K562 (cell line): ENCODE measurements around the gene USP48. TPM values are rescaled to one million over a fixed set of nuclear protein-coding genes. Genes with fewer than 3 reads are reported as not detected.
A peak's percentile ranks its signal among the peaks of the same experiment; 100 is the strongest.

ENCODE experiments used
- ATAC-seq: fragments of 200-7000 bp; cut with Tn5 transposase; 3 replicates; pipeline ENCODE4 v1.9.1; 2020; ENCODE audit warnings: moderate library complexity
- BruUV-seq: library from RNA; stranded (reverse); fragments of 400-500 nt; replicated peaks from 2 replicates; lab custom pipeline; 2021; lab: Mats Ljungman, UMichigan
- CTCF ChIA-PET: fragments of 300-600 bp; formaldehyde crosslinking; extraction: SDS; loops from one replicate; lab custom pipeline; 2021; ENCODE audit warnings: low intra/inter-chr PET ratio; lab: Yijun Ruan, JAX
- POLR2A ChIA-PET: fragments of 300-600, 350-650 bp; sonication (Branson Sonifier 250); formaldehyde crosslinking; extraction: SDS; loops from one replicate; lab custom pipeline; 2021; ENCODE audit warnings: antibody characterized with exemption, inconsistent platforms; lab: Yijun Ruan, JAX
- DNase-seq, 4 experiments: peaks; one replicate each; pipeline versions ENCODE4 v3.0.0 to v3.0.0-alpha.2; 2011 to 2018; ENCODE audit warnings: low spot score in 3 of 4, mixed read lengths in 3 of 4; ENCODE audit errors: extremely low read depth in 1 of 4
- FAIRE-seq: peaks from 2 replicates; lab custom pipeline; 2011; peaks lifted over from hg19 to GRCh38; lab: Jason Lieb, UNC
- H2AFZ ChIP-seq: 2 replicates; pipeline ENCODE4 v1.6.0; 2011; ENCODE audit warnings: low read depth, low read length, control low read depth, inconsistent platforms
- H3K27ac ChIP-seq: fragments of 200-600 bp; 3 replicates; pipeline ENCODE4 v1.8.0; 2011; ENCODE audit warnings: low read depth, mild to moderate bottlenecking, control low read depth, inconsistent platforms, low read length, moderate library complexity, mixed read lengths; ENCODE audit errors: extremely low read depth
- H3K27me3 ChIP-seq, 2 experiments: fragments of 300-600 bp in 1 of 2; 2 replicates in 1 of 2; 3 replicates in 1 of 2; pipeline versions ENCODE4 v1.6.0 to v1.8.0; 2011; ENCODE audit warnings: inconsistent platforms in 2 of 2, low read length in 2 of 2, mild to moderate bottlenecking in 1 of 2, mixed read lengths in 1 of 2, moderate library complexity in 1 of 2; ENCODE audit not compliant: control insufficient read depth in 2 of 2, insufficient read depth in 2 of 2
- H3K36me3 ChIP-seq: fragments of 300-600 bp; 3 replicates; pipeline ENCODE4 v1.8.0; 2011; ENCODE audit warnings: mild to moderate bottlenecking, low read length, inconsistent platforms; ENCODE audit not compliant: control insufficient read depth, insufficient read depth
- H3K4me1 ChIP-seq, 2 experiments: fragments of 200-600 bp in 1 of 2; replicated peaks in 1 of 2; 2 replicates in 1 of 2; 3 replicates in 1 of 2; pipeline versions ENCODE4 v1.5.1 to v1.8.0; 2011; ENCODE audit warnings: inconsistent platforms in 2 of 2, low read length in 2 of 2, mild to moderate bottlenecking in 1 of 2, mixed read lengths in 1 of 2, moderate library complexity in 1 of 2; ENCODE audit not compliant: control insufficient read depth in 2 of 2, insufficient read depth in 2 of 2
- H3K4me2 ChIP-seq: 2 replicates; pipeline ENCODE4 v1.6.1; 2011; ENCODE audit warnings: low read length, control low read depth, inconsistent platforms, mixed read lengths; ENCODE audit not compliant: insufficient read depth
- H3K4me3 ChIP-seq: fragments of 200-600 bp; sonication (generic), shearing (Covaris generic); 2 replicates; pipeline ENCODE4 v1.5.1; 2016; ENCODE audit warnings: control low read depth, inconsistent platforms
- H3K79me2 ChIP-seq: fragments of 200-600 bp; 3 replicates; pipeline ENCODE4 v1.8.0; 2011; ENCODE audit warnings: low read length, inconsistent platforms; ENCODE audit not compliant: control insufficient read depth, insufficient read depth
- H3K9ac ChIP-seq, 2 experiments: 2 replicates each; pipeline versions ENCODE4 v1.6.0 to v1.6.1; 2011; ENCODE audit warnings: low read depth in 2 of 2, low read length in 2 of 2, control low read depth in 1 of 2, inconsistent platforms in 1 of 2, mild to moderate bottlenecking in 1 of 2, mixed read lengths in 1 of 2; ENCODE audit not compliant: insufficient read depth in 1 of 2
- H3K9me1 ChIP-seq: one replicate; pipeline ENCODE4 v1.6.0; 2011; ENCODE audit warnings: inconsistent platforms, mild to moderate bottlenecking, low read length, moderate library complexity; ENCODE audit not compliant: control insufficient read depth, insufficient read depth
- H3K9me3 ChIP-seq: replicated peaks from 2 replicates; pipeline ENCODE4 v1.5.1; 2011; ENCODE audit warnings: low read depth, low read length, inconsistent platforms; ENCODE audit not compliant: control insufficient read depth, insufficient read depth
- H4K20me1 ChIP-seq: replicated peaks from 2 replicates; pipeline ENCODE4 v1.6.1; 2011; ENCODE audit warnings: low read length, inconsistent platforms, mixed read lengths; ENCODE audit not compliant: control insufficient read depth, insufficient read depth
- BDP1 ChIP-seq: IDR thresholded peaks from 3 replicates; pipeline ENCODE4 v1.6.1; 2011; ENCODE audit not compliant: insufficient read length, insufficient read depth
- EGR1 ChIP-seq: fragments of 450-650 bp; conservative IDR thresholded peaks from 2 replicates; pipeline ENCODE4 v1.6.1; 2017; ENCODE audit warnings: mild to moderate bottlenecking
- FUS ChIP-seq: fragments of 200-400 bp; formaldehyde crosslinking; optimal IDR thresholded peaks from 2 replicates; pipeline ENCODE3; 2017; ENCODE audit warnings: low read depth, low read length
- KLF16 ChIP-seq: IDR thresholded peaks from 2 replicates; pipeline ENCODE4 v1.6.1; 2016; ENCODE audit warnings: antibody characterized with exemption
- NBN ChIP-seq: fragments of 450-650 bp; IDR thresholded peaks from 2 replicates; pipeline ENCODE4 v1.6.1; 2016; ENCODE audit warnings: low read depth, mild to moderate bottlenecking
- PML ChIP-seq: IDR thresholded peaks from 2 replicates; pipeline ENCODE4 v1.6.1; 2012; ENCODE audit warnings: low read length, inconsistent platforms
- SIRT6 ChIP-seq: IDR thresholded peaks from one replicate; pipeline ENCODE4 v1.6.1; 2012; ENCODE audit warnings: low read depth, mild to moderate bottlenecking, control low read depth, inconsistent platforms, low read length, moderate library complexity
- XRCC4 ChIP-seq: IDR thresholded peaks from one replicate; pipeline ENCODE4 v1.6.1; 2011; ENCODE audit not compliant: insufficient read depth, insufficient read length; ENCODE audit errors: extremely low read depth
- ZC3H4 ChIP-seq: sonication (generic); formaldehyde crosslinking; IDR thresholded peaks from 2 replicates; pipeline ENCODE4 v1.9.0; 2021; ENCODE audit warnings: missing genetic modification reagents, borderline replicate concordance
- ZFP36 ChIP-seq: fragments of 150-350 bp; IDR thresholded peaks from 2 replicates; pipeline ENCODE4 v1.6.1; 2018; ENCODE audit warnings: low read length, low read depth; ENCODE audit not compliant: partially characterized antibody
- ZSCAN29 ChIP-seq: fragments of 450-650 bp; IDR thresholded peaks from 2 replicates; pipeline ENCODE4 v1.6.1; 2017
- WGBS: fragments of 100-300 bp; shearing (Covaris generic); methylation state at CpG from one replicate; pipeline ENCODE4 v1.1.6; 2016; ENCODE audit warnings: low coverage, mixed read lengths; ENCODE audit not compliant: insufficient coverage; ENCODE audit errors: missing lambda C conversion rate; 5-methylcytosine and 5-hydroxymethylcytosine counted together
- in situ Hi-C: fragments of 300-500 bp; cut with MboI; formaldehyde crosslinking; loops from 4 replicates; pipeline ENCODE4 v1.15.0; 2018; ENCODE audit warnings: inconsistent platforms, mixed read lengths
- intact Hi-C: fragments of 100-400 bp; cut with micrococcal nuclease; formaldehyde crosslinking; loops from 2 replicates; pipeline ENCODE4 v1.14.2; 2022
- polyA plus RNA-seq, 8 experiments: library from polyadenylated mRNA; depleted of rRNA in 4 of 8; stranded (reverse) in 5 of 8; unstranded in 3 of 8; fragments of >200 nt; fragmentation: Nextera tagmentation in 2 of 8; fragmentation: Illumina TruSeq in 1 of 8; extraction: Ambion mirVana in 2 of 8; extraction: Trizol in 1 of 8; gene quantifications; 2 replicates each; pipeline versions ENCODE4 v1.2.1 to v1.2.3, GENCODE V29; 2011 to 2014; ENCODE audit warnings: inconsistent platforms in 1 of 8, missing spikeins in 1 of 8
- total RNA-seq, 7 experiments: library from RNA; depleted of rRNA in 6 of 7; stranded (reverse); fragments of >200 nt in 6 of 7; fragmentation: Illumina TruSeq in 2 of 7; extraction: Trizol in 2 of 7; gene quantifications; 2 replicates each; pipeline versions ENCODE4 v1.2.1 to v1.2.3, GENCODE V29; 2011 to 2021; ENCODE audit warnings: low replicate concordance in 1 of 7
- TF ChIP-seq, protein P1 (sequence below): fragments of 450-650 bp; formaldehyde crosslinking; IDR thresholded peaks from 2 replicates; pipeline ENCODE4 v1.4.0; 2020; ENCODE audit warnings: mild to moderate bottlenecking
- TF ChIP-seq, protein P2 (sequence below): IDR thresholded peaks from 3 replicates; pipeline ENCODE4 v1.6.1; 2011; ENCODE audit warnings: borderline replicate concordance, mild to moderate bottlenecking, moderate library complexity; ENCODE audit not compliant: insufficient read length; ENCODE audit errors: extremely low read depth

Gene USP48
- total and polyA plus RNA-seq, 9 of the 15 experiments (the other 6 are each of a cell fraction or from before 2014, with no cell fraction given): 23.3 to 123 (median 106) TPM

DNA sequence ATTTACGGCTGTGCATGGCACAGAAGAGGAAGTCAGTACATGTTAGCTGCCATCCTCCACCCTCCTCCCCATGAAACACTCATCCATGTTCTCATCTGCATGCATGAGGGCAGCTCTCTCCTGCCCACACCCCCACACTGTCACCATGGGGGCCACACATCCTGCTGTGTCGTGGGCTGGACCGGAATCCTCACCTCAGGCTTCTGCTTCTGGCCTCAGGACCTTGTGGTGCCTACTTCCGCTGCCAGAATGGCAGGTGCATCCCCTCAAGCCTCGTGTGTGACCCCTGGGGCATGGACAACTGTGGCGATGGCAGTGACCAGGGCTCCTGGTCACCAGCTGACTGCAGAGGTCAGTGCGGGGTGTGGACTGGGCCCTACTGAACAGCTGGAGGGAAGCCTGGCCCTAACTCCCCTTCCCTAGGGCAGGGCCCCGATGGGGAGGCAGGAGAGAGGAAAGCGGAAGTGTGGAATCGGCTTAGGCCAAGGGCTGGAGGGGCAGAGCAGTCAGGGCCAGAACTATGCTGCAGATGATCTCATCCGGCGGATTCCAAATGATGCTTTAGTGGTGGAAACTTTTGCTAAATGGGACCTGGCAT, 32.9 kb upstream of the USP48 start:
- H3K27me3 ChIP-seq: no peaks in the 10 kb centered on the region
- no peaks in the 10 kb centered on the region for H3K9me1 ChIP-seq
- no peaks in the 10 kb centered on the region for H3K9me3 ChIP-seq
- DNase-seq: no peak
- no TSS peak for BruUV-seq
- no peak overlapping the region for H3K4me3 ChIP-seq
- H3K36me3 ChIP-seq: no peaks in the 10 kb centered on the region
- intact Hi-C loops: no loop called here
- peak overlapping the region in 1 of 2 experiments; percentile 65; a peak in 2 of 4 replicates for H3K9ac ChIP-seq
- no peak overlapping the region for H3K27ac ChIP-seq
- H2AFZ ChIP-seq: no peak overlapping the region
- TF ChIP-seq SIRT6 (no peak), NBN (no peak), ZFP36 (no peak), ZC3H4 (CRISPR knock-in tag) (no peak), XRCC4 (no peak), BDP1 (no peak), PML (no peak), FUS (no peak), KLF16 (no peak), ZSCAN29 (no peak), EGR1 (no peak)
- TF ChIP-seq, protein P1, sequence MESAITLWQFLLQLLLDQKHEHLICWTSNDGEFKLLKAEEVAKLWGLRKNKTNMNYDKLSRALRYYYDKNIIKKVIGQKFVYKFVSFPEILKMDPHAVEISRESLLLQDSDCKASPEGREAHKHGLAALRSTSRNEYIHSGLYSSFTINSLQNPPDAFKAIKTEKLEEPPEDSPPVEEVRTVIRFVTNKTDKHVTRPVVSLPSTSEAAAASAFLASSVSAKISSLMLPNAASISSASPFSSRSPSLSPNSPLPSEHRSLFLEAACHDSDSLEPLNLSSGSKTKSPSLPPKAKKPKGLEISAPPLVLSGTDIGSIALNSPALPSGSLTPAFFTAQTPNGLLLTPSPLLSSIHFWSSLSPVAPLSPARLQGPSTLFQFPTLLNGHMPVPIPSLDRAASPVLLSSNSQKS (CRISPR knock-in tag): no peak
- TF ChIP-seq, protein P2, sequence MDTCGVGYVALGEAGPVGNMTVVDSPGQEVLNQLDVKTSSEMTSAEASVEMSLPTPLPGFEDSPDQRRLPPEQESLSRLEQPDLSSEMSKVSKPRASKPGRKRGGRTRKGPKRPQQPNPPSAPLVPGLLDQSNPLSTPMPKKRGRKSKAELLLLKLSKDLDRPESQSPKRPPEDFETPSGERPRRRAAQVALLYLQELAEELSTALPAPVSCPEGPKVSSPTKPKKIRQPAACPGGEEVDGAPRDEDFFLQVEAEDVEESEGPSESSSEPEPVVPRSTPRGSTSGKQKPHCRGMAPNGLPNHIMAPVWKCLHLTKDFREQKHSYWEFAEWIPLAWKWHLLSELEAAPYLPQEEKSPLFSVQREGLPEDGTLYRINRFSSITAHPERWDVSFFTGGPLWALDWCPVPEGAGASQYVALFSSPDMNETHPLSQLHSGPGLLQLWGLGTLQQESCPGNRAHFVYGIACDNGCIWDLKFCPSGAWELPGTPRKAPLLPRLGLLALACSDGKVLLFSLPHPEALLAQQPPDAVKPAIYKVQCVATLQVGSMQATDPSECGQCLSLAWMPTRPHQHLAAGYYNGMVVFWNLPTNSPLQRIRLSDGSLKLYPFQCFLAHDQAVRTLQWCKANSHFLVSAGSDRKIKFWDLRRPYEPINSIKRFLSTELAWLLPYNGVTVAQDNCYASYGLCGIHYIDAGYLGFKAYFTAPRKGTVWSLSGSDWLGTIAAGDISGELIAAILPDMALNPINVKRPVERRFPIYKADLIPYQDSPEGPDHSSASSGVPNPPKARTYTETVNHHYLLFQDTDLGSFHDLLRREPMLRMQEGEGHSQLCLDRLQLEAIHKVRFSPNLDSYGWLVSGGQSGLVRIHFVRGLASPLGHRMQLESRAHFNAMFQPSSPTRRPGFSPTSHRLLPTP: no peak
- H4K20me1 ChIP-seq: no peaks in the 10 kb centered on the region
- CTCF ChIA-PET: no interaction called here
- H3K79me2 ChIP-seq: no peaks in the 10 kb centered on the region
- POLR2A ChIA-PET: no interaction called here
- 72% methylated on average over 12 of the region's 12 CpGs for WGBS
- H3K4me2 ChIP-seq: no peak overlapping the region
- H3K4me1 ChIP-seq: peaks cover 5 to 21% of the 10 kb centered on the region in 2 experiments
- in situ Hi-C loops: no loop called here
- no peak for ATAC-seq
- no peak for FAIRE-seq
